ENCODE data around the gene SAMD4A.

SAMD4A gene

DNA sequence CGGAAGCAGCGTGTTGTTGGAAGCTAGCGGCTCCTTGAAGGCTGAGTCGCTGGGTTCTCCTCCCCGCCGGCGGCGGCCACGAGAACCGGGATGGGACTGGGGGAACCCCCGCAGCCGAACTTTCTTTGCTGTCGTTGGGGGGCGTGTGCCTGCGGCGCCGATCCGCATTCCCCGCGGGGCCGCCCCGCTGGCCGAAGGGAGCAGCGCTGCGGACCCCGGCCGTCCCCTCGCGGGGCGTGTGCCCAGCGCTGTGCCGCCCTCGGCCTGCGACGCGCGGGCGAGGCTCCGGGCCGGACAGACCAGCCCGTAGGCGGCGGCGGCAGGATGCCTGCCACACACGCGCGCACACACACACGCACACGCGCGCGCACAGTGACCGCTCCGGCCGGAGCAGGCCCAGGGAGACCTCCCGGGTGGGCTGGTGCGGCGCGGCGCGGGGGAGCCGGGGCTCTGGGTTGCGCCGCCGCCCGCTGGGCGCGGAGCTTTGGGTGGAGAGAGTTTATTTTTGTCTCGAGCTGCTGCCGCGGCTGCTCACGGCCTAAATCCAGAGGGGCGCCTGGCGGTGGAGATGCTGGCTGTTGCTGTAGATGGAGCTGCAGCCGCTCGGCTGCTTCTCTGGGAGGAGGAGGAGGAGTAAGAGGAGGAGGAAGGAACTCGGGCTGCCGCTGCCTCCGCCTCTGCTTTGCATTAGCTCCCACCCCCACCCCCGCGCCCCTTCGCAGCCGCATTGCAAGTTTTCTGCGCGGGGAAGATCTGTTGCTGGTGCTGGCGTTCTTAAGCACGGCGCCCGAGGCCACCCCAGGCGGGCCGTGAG lies at the start of gene SAMD4A:
TSS of gene SAMD4A (plus strand) at position 719 of the 814 bp plus-strand sequence. CDS start 789 bp downstream, outside the sequence.
- DNase-seq, result peak in 53 of 56 donors; percentile 1 to 79 (median 60)

DNA sequence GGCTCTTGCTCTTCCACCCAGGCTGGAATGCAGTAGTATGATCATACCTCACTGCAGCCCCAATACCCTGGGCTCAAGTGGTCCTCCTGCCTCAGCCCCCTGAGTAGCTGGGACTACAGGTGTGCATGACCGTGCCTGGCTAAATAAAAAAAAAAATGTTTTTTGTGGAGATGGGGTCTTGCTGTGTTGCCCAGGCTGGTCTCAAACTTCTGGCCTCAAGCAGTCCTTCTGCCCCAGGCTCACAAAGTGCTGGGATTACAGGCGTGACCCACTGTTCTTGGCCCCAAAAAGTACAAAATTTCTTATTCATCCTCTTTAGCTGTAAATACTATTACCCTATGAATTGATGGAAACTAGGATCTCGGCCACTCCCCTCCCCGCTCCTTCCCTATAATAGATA lies 42.5 kb upstream of the SAMD4A start:
- DNase-seq, result no peak

DNA sequence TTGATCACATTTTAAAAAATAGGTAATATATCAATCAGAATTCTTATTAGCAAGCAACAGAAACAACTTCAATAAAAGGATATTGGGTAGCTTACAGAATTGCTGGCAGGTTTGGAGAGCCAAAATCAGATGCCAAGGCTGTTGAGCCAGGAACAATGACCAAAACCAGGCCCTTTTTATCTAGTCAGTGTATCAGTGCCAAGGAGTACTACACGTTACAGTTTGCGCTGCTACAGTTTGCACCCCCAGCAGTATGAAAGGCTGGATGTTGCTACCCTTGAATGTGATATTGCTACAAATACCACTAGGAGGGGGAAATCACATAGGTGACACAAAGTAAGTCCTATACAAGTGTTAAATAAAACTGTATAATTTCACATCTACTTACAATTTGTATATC lies 38.0 kb upstream of the SAMD4A start:
- DNase-seq, result no peak

DNA sequence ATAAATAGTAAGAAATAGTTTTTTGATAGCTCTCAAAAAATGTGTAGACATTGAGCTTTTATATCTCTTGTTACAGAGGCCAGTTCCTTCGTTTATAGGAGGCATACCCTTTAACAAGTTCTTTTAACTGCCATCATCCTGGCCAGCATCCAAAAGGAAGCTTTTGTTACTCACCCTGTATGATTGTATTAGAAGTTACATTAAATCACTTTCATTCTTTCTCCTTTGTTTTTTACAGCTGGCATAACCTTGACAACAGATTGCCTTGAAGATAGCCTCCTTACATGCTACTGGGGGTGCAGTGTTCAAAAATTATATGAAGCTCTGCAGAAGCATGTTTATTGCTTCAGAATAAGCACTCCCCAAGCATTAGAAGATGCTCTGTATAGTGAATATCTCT lies 37.1 kb upstream of the SAMD4A start:
- DNase-seq, result no peak

GRCh38 chr14:54532111-54533012 lies 34.6 kb upstream of the SAMD4A start:
- no peak for DNase-seq

DNA sequence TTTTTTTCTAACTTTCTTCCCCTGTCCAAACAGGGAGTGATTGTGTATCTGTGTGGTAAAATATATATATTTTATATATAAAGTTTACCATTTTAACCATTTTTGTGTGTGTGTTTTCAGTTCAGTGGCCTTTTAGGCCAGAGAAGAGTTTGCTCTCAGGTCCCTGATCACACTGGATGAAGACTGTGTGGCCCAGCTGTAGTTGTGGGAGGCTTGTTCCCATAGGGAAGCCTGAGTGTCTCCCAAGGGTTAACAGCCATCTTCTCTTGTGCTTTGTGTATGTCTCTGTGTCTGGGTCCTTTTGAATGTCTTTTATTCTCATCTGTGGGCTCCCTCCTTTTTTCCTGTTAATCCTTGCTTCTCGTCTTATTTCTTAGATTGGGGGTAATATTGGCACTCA lies 33.8 kb upstream of the SAMD4A start:
- DNase-seq, result no peak

- no peak for DNase-seq
Measured at GRCh38 chr14:54535126-54535525, 31.8 kb upstream of the SAMD4A start.

DNA sequence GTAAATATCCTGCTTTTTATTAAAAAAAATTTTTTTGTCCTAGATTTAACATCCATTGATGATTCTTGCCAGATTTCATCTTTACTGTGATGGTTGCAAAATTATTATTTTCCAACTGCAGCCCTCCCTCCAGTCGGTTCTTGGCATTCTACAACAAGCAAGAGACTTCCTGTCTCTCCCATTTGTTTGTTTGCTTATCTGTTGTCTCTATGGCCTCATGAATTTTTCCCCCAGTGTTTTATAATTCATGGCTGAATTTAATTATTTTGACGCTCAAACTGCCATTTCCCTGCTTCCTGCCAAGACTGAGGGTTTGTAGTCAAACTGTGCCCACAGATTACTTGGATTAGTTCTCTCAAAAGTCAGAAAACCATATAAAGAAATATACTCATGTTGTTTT lies 31.3 kb upstream of the SAMD4A start:
- no peak for DNase-seq

- DNase-seq, result no peak
Measured at GRCh38 chr14:54537651-54538050, 29.3 kb upstream of the SAMD4A start.

- no peak for DNase-seq
Measured at GRCh38 chr14:54538055-54538454, 28.9 kb upstream of the SAMD4A start.

DNA sequence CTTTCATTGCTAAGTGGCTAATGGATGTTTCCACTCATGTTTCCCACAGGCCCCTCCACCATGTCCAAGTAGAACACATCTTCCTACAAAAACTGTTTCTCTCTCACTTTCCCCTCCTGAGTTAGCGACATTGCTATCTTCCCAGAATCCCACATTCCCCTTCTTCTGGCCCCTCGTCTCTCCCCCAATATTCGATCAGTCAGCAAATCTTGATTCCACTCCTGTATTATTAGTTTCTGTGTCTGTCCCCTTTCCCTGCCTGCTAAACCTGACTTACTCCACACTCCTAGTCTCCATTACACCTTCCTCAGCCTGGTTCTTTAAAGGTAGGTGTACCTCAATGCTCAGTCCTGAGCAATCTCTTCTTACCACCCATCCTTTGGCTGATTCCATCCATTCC lies 19.3 kb upstream of the SAMD4A start:
- no peak for DNase-seq

GRCh38 chr14:54548491-54548890 lies 18.4 kb upstream of the SAMD4A start:
- no peak for DNase-seq

GRCh38 chr14:54549862-54550261 lies 17.1 kb upstream of the SAMD4A start:
- DNase-seq, result no peak

DNA sequence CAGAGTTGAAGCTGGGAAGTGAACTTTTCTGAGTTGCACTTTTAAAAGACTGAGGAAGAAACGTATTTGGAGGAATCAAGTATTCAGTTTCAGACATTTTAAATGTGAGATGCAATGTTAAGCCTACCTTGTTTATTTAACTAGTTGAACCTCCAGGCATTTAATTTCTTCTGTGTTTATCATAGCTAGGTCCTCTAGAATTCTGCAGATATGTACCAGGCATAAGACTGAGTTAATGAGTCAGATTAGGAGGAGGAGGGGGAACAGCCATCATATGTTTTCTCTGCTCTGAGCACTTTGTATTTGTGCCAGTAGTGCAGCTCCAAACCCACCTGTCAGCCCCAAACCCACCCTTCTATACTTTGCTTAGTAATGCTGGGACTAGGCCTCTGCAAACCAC lies 16.4 kb upstream of the SAMD4A start:
- no peak for DNase-seq

GRCh38 chr14:54554401-54554800 lies 12.5 kb upstream of the SAMD4A start:
- DNase-seq, result no peak

- DNase-seq, result no peak
Measured at GRCh38 chr14:54555651-54556050, 11.3 kb upstream of the SAMD4A start.

- DNase-seq, result no peak
Measured at GRCh38 chr14:54556535-54556934, 10.4 kb upstream of the SAMD4A start.

GRCh38 chr14:54562334-54562733 lies 4.6 kb upstream of the SAMD4A start:
- no peak for DNase-seq

DNA sequence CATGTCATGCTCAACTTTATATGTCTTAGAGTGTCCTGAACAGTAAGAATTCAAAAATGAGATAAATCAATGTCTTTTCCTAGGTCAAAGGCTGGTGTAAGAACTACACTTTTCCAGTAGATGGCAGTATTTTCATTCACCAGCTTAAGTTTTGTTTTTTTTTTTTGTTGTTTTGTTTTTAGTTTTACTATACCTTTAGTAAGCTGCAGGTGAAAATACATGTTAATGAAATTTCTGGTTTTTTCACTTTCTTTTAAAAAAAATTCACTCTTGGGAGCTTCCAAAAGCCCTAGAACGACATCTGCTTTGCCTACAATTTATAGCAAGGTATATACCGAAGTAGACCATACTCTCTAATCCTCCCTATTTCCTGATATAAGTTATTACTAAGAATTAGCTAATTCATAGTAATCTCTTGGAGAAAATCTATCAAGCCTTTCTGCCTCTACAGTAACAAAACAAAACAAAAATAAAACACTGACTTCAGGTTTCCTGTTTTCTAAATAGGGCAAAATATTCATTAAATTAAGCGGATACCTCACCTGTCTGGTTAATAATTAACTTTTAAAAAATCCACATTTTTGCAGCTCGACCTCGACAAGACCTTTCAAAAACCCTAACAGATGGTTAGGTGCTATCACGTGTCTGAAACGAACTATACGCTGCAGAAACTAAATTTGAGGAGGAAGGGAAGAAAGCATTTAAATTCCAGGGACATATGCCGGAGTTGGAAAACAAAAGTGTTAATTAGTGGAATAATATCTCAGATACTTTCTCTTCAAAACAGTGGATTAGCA lies 2.7 kb upstream of the SAMD4A start:
- DNase-seq, result no peak

DNA sequence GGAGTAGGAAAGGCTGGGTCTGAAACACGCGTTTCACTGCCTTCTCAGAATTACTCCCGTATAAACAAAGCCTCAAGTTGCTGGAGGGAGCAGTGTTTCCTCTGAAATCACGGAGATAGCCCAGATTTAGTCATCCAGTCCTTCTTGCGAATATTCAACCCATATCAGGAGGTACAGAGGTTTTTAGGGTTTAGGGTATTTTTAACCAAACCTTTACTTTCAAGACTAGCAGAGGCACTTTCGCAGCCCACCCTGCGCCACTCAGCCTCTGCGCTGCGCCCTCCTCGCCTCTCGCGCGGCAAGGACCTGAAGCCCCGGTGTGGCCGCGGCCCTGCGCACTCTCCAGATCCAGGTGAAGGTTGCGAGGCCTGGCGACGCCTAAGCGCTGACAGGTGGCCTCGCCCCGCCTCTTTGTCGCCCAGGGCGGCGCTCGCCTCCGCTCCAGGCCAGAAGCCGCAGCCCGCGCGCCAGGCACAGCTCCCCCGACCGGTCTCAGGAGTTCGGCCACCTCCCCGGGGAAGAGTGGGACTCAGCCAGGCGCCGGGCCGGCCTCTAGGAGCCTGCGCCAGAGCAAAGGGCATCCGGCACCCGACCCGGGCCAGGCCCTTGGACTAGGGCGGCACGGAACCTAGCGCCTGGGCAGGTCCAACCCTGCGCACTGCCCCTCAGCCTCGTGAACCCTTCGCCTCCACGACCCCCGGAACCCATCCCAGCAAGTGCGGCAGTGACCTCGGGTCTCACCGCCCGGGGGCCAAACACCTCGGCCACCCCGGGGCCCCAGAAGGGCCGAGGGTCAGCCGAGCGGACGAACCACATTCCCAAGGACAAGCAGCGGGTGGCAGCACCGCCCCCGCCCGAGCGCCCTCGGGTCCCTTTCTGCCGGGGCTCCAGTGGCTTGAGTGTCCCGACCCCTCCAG lies 1.8 kb upstream of the SAMD4A start:
- peak in 38 of 56 donors; percentile 9 to 80 (median 51) for DNase-seq
